GM23338 (cell line): ENCODE measurements around the gene CCDC57. TPM values are rescaled to one million over a fixed set of nuclear protein-coding genes. Genes with fewer than 3 reads are reported as not detected.

Experiments used
- ATAC-seq: fragments of 200-7000 bp; cut with Tn5 transposase; 3 replicates; pipeline ENCODE4 v1.9.1; 2020
- DNase-seq: peaks from one replicate; pipeline ENCODE4 v3.0.0-alpha.2; 2015; ENCODE audit warnings: low spot score
- H2AFZ ChIP-seq: fragments of 200-600 bp; sonication (generic); 2 replicates; pipeline ENCODE4 v1.8.0; 2016; ENCODE audit warnings: antibody characterized with exemption, mild to moderate bottlenecking, moderate library complexity
- H3F3A ChIP-seq: fragments of 200-600 bp; sonication (generic); replicated peaks from 2 replicates; pipeline ENCODE4 v1.8.0; 2017; ENCODE audit warnings: antibody characterized with exemption, mixed run types, low read depth
- H3K27ac ChIP-seq: fragments of 200-600 bp; sonication (generic); 2 replicates; pipeline ENCODE4 v1.6.1; 2016; ENCODE audit warnings: low read depth
- H3K27me3 ChIP-seq: fragments of 200-600 bp; sonication (generic); 2 replicates; pipeline ENCODE4 v1.8.0; 2016; ENCODE audit warnings: mild to moderate bottlenecking, mixed run types, moderate library complexity; ENCODE audit not compliant: insufficient read depth
- H3K36me3 ChIP-seq: fragments of 200-600 bp; sonication (generic); 2 replicates; pipeline ENCODE4 v1.8.0; 2016; ENCODE audit warnings: mild to moderate bottlenecking; ENCODE audit not compliant: insufficient read depth
- H3K4me1 ChIP-seq: fragments of 200-600 bp; sonication (generic); 2 replicates; pipeline ENCODE4 v1.8.0; 2016; ENCODE audit warnings: mild to moderate bottlenecking, moderate library complexity; ENCODE audit not compliant: insufficient read depth
- H3K4me2 ChIP-seq: fragments of 200-600 bp; sonication (generic); 2 replicates; pipeline ENCODE4 v1.7.1; 2017; ENCODE audit warnings: mixed run types
- H3K4me3 ChIP-seq: fragments of 200-600 bp; sonication (generic); 2 replicates; pipeline ENCODE4 v1.6.1; 2016; ENCODE audit warnings: mixed run types
- H3K79me2 ChIP-seq: fragments of 200-600 bp; sonication (generic); replicated peaks from 2 replicates; pipeline ENCODE4 v1.8.0; 2017; ENCODE audit warnings: mild to moderate bottlenecking; ENCODE audit not compliant: insufficient read depth
- H3K9me2 ChIP-seq: fragments of 200-600 bp; sonication (generic); 2 replicates; pipeline ENCODE4 v1.8.0; 2017; ENCODE audit not compliant: insufficient read depth
- H4K20me1 ChIP-seq: fragments of 200-600 bp; sonication (generic); replicated peaks from 2 replicates; pipeline ENCODE4 v1.8.0; 2017; ENCODE audit warnings: mild to moderate bottlenecking; ENCODE audit not compliant: insufficient read depth
- H3K27ac Mint-ChIP-seq: 2 replicates; pipeline ENCODE4 v1.8.0; 2020; ENCODE audit warnings: inconsistent platforms, mild to moderate bottlenecking, moderate library complexity, mixed read lengths
- H3K27me3 Mint-ChIP-seq: 3 replicates; pipeline ENCODE4 v1.8.0; 2022; ENCODE audit warnings: low read depth, mild to moderate bottlenecking, moderate library complexity, mixed read lengths, inconsistent platforms; ENCODE audit not compliant: insufficient read depth, poor library complexity
- H3K36me3 Mint-ChIP-seq: 3 replicates; pipeline ENCODE4 v1.8.0; 2021; ENCODE audit warnings: low read depth, mild to moderate bottlenecking, inconsistent platforms, moderate library complexity, mixed read lengths
- H3K4me1 Mint-ChIP-seq: 3 replicates; pipeline ENCODE4 v1.8.0; 2020; ENCODE audit warnings: mild to moderate bottlenecking, inconsistent platforms, mixed read lengths
- H3K4me3 Mint-ChIP-seq: 3 replicates; pipeline ENCODE4 v1.8.0; 2021; ENCODE audit warnings: moderate library complexity, mild to moderate bottlenecking, inconsistent platforms, mixed read lengths
- H3K9me3 Mint-ChIP-seq: 3 replicates; pipeline ENCODE4 v1.8.0; 2020; ENCODE audit warnings: moderate library complexity, mild to moderate bottlenecking, inconsistent platforms, mixed read lengths
- CTCF ChIP-seq, 2 experiments: fragments of 200-600 bp in 1 of 2; sonication (generic) in 1 of 2; conservative IDR thresholded peaks; 2 replicates each; pipeline versions ENCODE4 v1.5.1 to v1.6.1; 2016 to 2017; ENCODE audit warnings: antibody characterized with exemption in 2 of 2, low read depth in 2 of 2, mild to moderate bottlenecking in 2 of 2, moderate library complexity in 1 of 2
- ETS1 ChIP-seq: IDR thresholded peaks from 2 replicates; pipeline ENCODE4 v1.6.1; 2016; ENCODE audit warnings: antibody characterized with exemption
- EZH2 ChIP-seq: fragments of 200-600 bp; sonication (generic); IDR thresholded peaks from one replicate; pipeline ENCODE4 v1.8.0; 2017; ENCODE audit warnings: antibody characterized with exemption, mild to moderate bottlenecking, low read depth; ENCODE audit not compliant: unreplicated experiment
- JUNB ChIP-seq: IDR thresholded peaks from one replicate; pipeline ENCODE4 v1.6.1; 2016; ENCODE audit warnings: antibody characterized with exemption; ENCODE audit not compliant: unreplicated experiment
- NANOG ChIP-seq: IDR thresholded peaks from 2 replicates; pipeline ENCODE4 v1.6.1; 2016; ENCODE audit warnings: antibody characterized with exemption, borderline replicate concordance
- POLR2AphosphoS5 ChIP-seq: IDR thresholded peaks from 2 replicates; pipeline ENCODE4 v1.6.1; 2016; ENCODE audit warnings: antibody characterized with exemption, low read depth
- REST ChIP-seq: IDR thresholded peaks from one replicate; pipeline ENCODE4 v1.6.1; 2018; ENCODE audit warnings: antibody characterized with exemption; ENCODE audit not compliant: unreplicated experiment
- ZNF331 ChIP-seq: fragments of 250-450 bp; sonication (Bioruptor Pico); IDR thresholded peaks from 2 replicates; pipeline ENCODE4 v1.5.0; 2020; ENCODE audit warnings: low read depth, mild to moderate bottlenecking, moderate library complexity
- polyA plus RNA-seq: library from polyadenylated mRNA; unstranded; fragments of >200 nt; fragmentation: Nextera tagmentation; extraction: Ambion mirVana; gene quantifications from 2 replicates; pipeline ENCODE4 v1.2.1, GENCODE V29; 2016
- total RNA-seq: library from RNA; depleted of rRNA; stranded (reverse); fragments of >200 nt; shearing (Covaris generic); gene quantifications from 2 replicates; pipeline ENCODE4 v1.2.3, GENCODE V29; 2014

Gene CCDC57
- total and polyA plus RNA-seq, 2 experiments from 2014 or later, result 7.0 to 16.3 TPM

- H3K9me2 ChIP-seq, result no peaks in the 10 kb centered on the region
- TF ChIP-seq REST (no peak), EZH2 (no peak), JUNB (no peak), CTCF (conservative IDR thresholded peaks at IDR 0.05; ENCODE audit: low read depth in 2 of 2) (no peak), NANOG (no peak), ZNF331 (no peak), POLR2AphosphoS5 (no peak), ETS1 (no peak)
- no peak overlapping the region for H2AFZ ChIP-seq
- H3K4me2 ChIP-seq, result no peak overlapping the region
- no peaks in the 10 kb centered on the region for H3K4me1 ChIP-seq
- peaks cover 93% of the 10 kb centered on the region for H3K36me3 Mint-ChIP-seq
- H4K20me1 ChIP-seq, result peaks cover 49% of the 10 kb centered on the region
- no peaks in the 10 kb centered on the region for H3K27me3 ChIP-seq
- ATAC-seq (no peak), DNase-seq (no peak)
- peaks cover 4% of the 10 kb centered on the region; the same call in 2 of the 3 replicates for H3K4me1 Mint-ChIP-seq
- peaks cover 7% of the 10 kb centered on the region; the same call in 1 of the 2 replicates for H3F3A ChIP-seq
- no peak overlapping the region for H3K27ac Mint-ChIP-seq
- peaks cover 14% of the 10 kb centered on the region for H3K27me3 Mint-ChIP-seq
- H3K9me3 Mint-ChIP-seq, result peaks cover 1% of the 10 kb centered on the region; the same call in 1 of the 3 replicates
- H3K27ac ChIP-seq, result no peak overlapping the region
- peaks cover 45% of the 10 kb centered on the region for H3K36me3 ChIP-seq
- no peak overlapping the region for H3K4me3 Mint-ChIP-seq
- H3K79me2 ChIP-seq, result peaks cover 50% of the 10 kb centered on the region
- no peak overlapping the region for H3K4me3 ChIP-seq
Measured at GRCh38 chr17:82247182-82247823, 34.7 kb upstream of the CCDC57 start.
